ENCODE results near the gene TEX2.

The TEX2 gene

DNA sequence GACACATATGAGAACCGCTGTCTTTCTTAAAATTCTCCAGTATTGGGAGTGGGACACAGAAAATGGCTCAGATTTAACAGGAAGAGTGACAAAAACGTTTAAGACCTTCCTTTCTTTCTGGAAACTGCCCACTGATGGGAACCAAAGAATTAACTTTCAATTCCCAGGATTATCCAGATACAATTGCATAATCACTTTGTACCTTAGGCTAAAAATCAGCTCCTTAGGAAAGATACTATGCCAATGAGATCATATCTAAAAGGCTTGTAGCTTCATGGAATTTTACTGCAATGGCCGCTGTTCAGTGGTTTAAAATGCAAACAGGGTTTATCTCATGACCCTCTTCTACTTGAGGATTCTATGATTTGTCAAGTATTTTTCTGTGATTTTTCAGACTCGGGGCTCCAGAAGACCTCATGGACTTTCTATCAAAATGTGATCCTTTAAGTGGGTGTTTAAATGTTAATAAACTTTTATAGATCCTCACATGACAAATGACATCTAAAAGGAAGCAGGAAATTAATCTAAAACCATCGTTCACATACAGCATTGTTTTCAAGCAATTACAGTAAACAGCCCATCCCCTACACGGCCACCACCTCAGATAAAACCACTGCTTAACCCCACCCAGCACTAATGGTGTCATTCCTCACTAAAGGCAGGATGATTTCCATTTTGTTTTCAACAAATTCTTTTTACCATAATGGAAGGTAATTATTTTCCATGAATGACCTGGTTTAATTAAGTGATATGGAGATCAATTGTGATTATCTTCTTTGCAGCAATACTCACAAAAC, 101.5 kb downstream of the TEX2 start:
- DNase-seq = no peak
- Histone ChIP-seq H3K27me3 (no peaks in the 10 kb centered on the region), H3K36me3 (no peaks in the 10 kb centered on the region), H3K4me1 (peaks cover 2% of the 10 kb centered on the region; the same call in 1 of the 2 replicates), H3K4me3 (ENCODE audit: low read depth, low read length) (no peak overlapping the region), H3K9me3 (no peaks in the 10 kb centered on the region)
- no peak for TF ChIP-seq CTCF (IDR thresholded peaks at IDR 0.05; ENCODE audit: low read depth, low read length)

GRCh38 chr17:64160378-64160777, 102.7 kb downstream of the TEX2 start:
- no peak for TF ChIP-seq CTCF (IDR thresholded peaks at IDR 0.05; ENCODE audit: low read depth, low read length)
- Histone ChIP-seq H3K9me3 (no peaks in the 10 kb centered on the region), H3K27me3 (no peaks in the 10 kb centered on the region), H3K4me1 (peaks cover 3% of the 10 kb centered on the region; the same call in 1 of the 2 replicates), H3K4me3 (ENCODE audit: low read depth, low read length) (no peak overlapping the region), H3K36me3 (no peaks in the 10 kb centered on the region)
- no peak for DNase-seq

- no peak for TF ChIP-seq CTCF (IDR thresholded peaks at IDR 0.05; ENCODE audit: low read depth, low read length)
- Histone ChIP-seq H3K4me3 (ENCODE audit: low read depth, low read length) (no peak overlapping the region), H3K4me1 (peaks cover 3% of the 10 kb centered on the region; the same call in 1 of the 2 replicates), H3K36me3 (no peaks in the 10 kb centered on the region), H3K27me3 (no peaks in the 10 kb centered on the region), H3K9me3 (no peaks in the 10 kb centered on the region)
- DNase-seq = no peak
Measured at GRCh38 chr17:64158831-64159590, 104.0 kb downstream of the TEX2 start.

GRCh38 chr17:64158406-64158805, 104.7 kb downstream of the TEX2 start:
- Histone ChIP-seq H3K4me3 (ENCODE audit: low read depth, low read length) (no peak overlapping the region), H3K36me3 (no peaks in the 10 kb centered on the region), H3K27me3 (no peaks in the 10 kb centered on the region), H3K4me1 (peaks cover 3% of the 10 kb centered on the region; the same call in 1 of the 2 replicates), H3K9me3 (no peaks in the 10 kb centered on the region)
- TF ChIP-seq CTCF (IDR thresholded peaks at IDR 0.05; ENCODE audit: low read depth, low read length) = no peak
- no peak for DNase-seq

DNA sequence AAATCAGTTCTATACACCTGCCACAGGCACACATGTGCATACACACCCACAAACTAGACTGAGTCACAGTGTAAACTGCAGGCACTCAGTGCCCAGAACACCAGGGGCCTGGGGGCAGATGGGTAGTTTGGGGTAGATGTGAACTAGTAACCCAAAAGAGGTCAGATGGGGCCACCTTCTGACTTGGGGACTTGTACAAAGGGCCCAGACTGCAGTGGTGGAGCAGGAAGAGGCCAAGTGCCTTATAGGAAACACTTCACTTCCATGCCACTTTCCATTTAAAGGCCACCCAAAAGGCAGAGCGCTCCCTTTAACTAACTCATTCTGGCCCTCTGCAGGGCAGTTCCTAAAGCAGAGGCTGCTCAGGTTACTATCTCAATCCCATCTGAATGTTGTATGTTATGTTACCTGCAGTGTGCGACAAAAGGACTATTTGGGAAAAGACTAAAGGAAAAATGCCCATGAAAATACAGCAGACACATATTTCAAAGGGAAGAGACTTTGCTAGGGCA, 105.3 kb downstream of the TEX2 start:
- no peaks in the 10 kb centered on the region for H3K27me3 ChIP-seq
- 0 out of 2 replicates have a peak, but pooled peaks cover 4% of the 10 kb centered on the region for H3K36me3 ChIP-seq
- peaks cover 9% of the 10 kb centered on the region for H3K4me1 ChIP-seq
- DNase-seq = no peak
- no peak for TF ChIP-seq CTCF (IDR thresholded peaks at IDR 0.05; ENCODE audit: low read depth, low read length)
- H3K4me3 ChIP-seq (ENCODE audit: low read depth, low read length) = no peak overlapping the region
- H3K9me3 ChIP-seq = no peaks in the 10 kb centered on the region
